GM19467 (cell line): ENCODE data around the gene FTHL17.

Source experiments
- ATAC-seq: cut with Tn5 transposase; IDR thresholded peaks from one replicate; pipeline ENCODE4 v1.9.1; 2021; ENCODE audit warnings: mild to moderate bottlenecking, moderate library complexity; ENCODE audit not compliant: unreplicated experiment

The FTHL17 gene

DNA sequence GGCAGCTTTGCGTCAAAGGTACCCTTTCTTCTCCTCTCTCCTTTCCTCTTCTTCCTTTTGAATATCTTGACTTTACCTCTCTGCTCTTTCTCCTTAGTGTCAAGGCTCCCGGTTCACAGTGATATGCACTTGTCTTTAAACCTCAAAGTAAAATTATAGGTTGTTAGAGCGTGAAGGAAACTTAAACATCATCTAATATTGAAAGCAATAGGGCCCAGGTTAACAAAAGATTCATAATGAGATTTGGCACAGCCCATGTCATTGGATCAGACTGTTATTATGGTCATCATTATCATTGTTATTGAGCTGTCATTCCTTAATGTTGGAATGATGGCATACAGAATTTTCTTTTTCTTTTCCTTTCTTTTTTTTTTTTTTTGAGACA, 32.5 kb downstream of the FTHL17 start:
- ATAC-seq = no peak

- peak; percentile 59 for ATAC-seq
Measured at GRCh38 chrX:31038575-31039326, 33.1 kb downstream of the FTHL17 start.

- peak; percentile 79 for ATAC-seq
Measured at GRCh38 chrX:31036895-31037294, 34.9 kb downstream of the FTHL17 start.

DNA sequence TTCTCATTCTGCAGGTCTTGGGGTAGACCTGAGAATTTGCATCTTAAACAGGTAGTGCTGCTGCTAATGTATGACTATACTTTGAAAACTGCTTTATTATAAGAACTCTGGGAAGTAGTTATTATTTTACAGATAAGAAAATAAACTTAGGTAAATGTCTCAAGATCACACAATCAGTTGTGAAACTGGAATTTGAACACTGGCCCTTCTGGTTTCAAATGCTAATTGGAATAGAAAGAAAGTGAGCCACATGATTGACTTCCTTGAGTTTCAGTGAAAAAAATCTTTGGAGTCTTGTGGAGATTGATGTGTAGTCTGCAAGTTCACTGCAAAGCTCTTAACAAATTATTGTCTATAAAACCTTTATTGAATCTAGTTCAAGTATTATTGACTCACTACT, 44.5 kb downstream of the FTHL17 start:
- ATAC-seq = no peak

DNA sequence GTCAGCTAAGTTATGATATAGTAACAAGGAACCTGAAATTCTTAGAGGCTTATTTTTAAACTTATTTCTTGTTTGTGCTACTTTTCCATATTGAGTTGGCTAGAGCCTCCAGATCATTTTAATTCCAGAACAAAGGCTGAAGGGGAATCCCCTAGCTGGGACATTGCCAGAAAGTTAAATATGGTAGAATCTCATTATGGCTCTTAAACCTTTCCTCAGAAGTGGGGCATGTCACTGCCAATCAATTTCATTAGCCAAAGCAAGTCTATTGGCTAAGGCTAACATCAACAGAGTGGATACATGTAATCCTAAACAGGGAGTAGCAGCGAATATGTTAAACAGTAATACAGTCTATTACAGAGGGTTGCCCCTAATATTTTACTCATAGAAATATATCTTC, 47.0 kb downstream of the FTHL17 start:
- ATAC-seq = no peak

DNA sequence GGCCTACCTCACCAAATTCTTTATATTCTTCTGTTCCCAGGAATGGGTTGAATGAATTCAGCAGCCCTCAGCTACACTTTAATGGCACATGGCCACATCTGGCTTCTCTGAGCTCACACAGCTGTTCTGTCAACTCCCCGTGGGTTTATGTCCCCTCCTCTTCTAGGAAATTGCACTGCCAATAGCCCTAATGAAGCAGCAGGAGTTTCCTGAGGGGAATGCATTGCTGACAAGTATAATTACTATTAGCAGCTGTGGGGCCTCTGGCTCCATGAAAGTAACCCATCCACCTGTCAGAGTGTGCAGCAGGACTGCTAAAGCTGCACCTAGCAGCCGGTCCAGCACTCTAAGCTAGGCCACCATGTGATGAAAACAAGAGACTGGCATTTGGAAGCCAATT, 50.3 kb downstream of the FTHL17 start:
- ATAC-seq = no peak
